A673 (cell line): ENCODE measurements around the gene ZNF76.

ENCODE experiments used
- CTCF ChIP-seq: fragments of 300-800, 200-600 bp; sonication (generic); conservative IDR thresholded peaks from 2 replicates; pipeline ENCODE4 v1.5.1; 2017; ENCODE audit warnings: low read depth, mild to moderate bottlenecking, antibody characterized with exemption, low read length, moderate library complexity, mixed read lengths
- EZH2 ChIP-seq: fragments of 200-600 bp; sonication (generic); IDR thresholded peaks from 2 replicates; pipeline ENCODE4 v1.6.1; 2017; ENCODE audit warnings: borderline replicate concordance, low read depth, mild to moderate bottlenecking, mixed read lengths, antibody characterized with exemption, low read length; ENCODE audit not compliant: poor library complexity, severe bottlenecking

DNA sequence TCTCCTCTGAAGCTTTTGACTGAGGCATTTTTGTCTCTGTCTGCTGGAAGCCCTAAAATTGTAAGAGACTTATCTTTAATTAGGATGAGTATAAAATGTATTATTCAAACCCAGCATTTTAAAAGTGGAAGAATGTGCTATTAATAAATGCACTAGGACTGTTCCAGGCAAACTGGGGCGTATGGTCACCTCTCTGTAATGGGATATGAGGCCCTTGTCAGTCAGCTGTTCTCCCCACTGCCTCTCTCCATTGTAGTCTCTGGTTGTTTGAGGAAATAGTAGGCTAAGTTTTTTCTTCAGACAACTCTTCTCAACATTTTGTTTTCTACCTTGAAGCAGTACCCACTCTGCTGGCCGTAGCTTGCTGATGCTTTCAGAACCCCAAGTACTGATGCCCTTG lies 23.8 kb downstream of the ZNF76 start:
- no peak for TF ChIP-seq CTCF
- TF ChIP-seq EZH2, result no peak
